HG03039 (cell line): ENCODE measurements around the gene NR2C1.

Experiments
- ATAC-seq: cut with Tn5 transposase; IDR thresholded peaks from one replicate; pipeline ENCODE4 v1.9.1; 2021; ENCODE audit warnings: mild to moderate bottlenecking, moderate library complexity; ENCODE audit not compliant: unreplicated experiment

The NR2C1 gene

GRCh38 chr12:95085612-95086011 lies 12.2 kb upstream of the NR2C1 start:
- ATAC-seq, result no peak

GRCh38 chr12:95083938-95084337 lies 10.5 kb upstream of the NR2C1 start:
- no peak for ATAC-seq

DNA sequence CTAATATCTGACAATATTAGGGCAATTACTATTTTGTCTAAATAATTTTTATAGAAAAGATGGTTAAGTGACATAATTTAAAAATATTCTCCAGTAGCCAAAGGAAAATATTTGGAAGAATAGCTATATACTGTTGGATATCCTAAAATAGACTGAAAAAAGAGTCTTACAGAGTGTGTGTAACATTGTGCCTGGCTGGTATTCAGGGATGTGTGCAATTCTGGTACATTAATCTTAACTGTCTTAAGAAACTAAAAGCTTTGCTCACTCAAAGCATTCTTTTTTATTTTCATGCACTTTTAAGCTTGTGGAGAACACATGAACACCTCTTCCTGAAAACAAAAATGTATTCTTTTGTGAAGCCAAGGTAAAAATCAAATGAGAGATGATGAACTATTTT lies 10.1 kb upstream of the NR2C1 start:
- ATAC-seq, result no peak

- no peak for ATAC-seq
Measured at GRCh38 chr12:95077341-95077740, 3.9 kb upstream of the NR2C1 start.

GRCh38 chr12:95074766-95075165 lies 1.3 kb upstream of the NR2C1 start:
- no peak for ATAC-seq

- no peak for ATAC-seq
Measured at GRCh38 chr12:95073698-95074520, 491 bp upstream of the NR2C1 start.

DNA sequence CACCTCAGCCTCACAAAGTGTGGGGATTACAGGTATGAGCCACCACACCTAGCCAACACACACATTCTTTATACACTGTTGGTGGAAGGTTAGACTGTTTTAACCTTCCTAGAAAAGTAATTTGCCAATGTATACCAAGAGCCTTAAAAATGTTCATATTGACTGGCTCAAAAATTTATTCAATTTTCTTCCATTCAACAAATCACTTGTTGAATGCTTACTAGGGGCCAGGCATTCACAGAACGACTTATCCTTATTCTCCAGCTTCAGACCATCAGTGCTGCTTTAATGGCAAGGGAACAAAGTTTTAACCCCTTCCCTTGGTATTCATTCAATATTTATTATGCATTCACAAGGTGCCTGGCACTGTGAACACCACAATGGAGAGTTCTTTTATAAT lies 3.0 kb downstream of the NR2C1 start:
- no peak for ATAC-seq

GRCh38 chr12:95066091-95066855 lies 7.1 kb downstream of the NR2C1 start:
- ATAC-seq, result no peak

DNA sequence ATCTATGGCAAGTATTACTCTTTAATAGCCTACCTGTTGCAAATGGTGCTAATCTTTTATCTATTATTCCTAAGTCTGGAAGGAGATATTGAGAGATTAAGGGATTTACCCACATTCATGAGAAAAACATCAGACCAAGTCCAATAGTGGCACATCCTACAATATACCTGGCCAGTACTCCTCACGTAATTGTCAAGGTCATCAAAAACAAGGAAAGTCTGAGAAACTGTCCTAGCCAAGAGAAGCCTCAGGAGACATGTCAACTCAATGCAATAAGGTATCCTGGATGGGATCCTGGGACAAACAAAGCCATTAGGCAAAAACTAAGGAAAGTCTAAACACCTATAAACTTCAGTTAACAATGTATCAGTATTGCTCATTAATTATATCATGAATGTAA lies 12.5 kb downstream of the NR2C1 start:
- ATAC-seq, result no peak

DNA sequence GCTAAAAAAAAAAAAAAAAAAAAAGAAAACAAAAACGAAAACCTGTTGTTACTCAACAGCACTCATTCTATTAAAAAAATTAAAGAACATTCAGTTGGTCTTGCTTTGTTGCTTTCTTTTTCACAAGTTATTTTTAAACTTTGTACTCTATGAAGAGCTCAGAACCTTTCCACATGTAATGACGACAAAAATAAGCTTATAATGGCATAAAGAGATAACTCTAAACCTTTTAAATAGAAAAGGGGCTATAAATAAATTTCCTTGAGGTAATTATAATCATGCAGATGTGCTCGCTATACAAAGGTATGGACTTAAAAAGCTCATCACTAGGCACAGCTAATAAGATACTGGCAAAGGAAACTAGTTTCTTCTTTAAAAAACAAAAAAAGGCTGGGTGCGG lies 13.4 kb downstream of the NR2C1 start:
- no peak for ATAC-seq

DNA sequence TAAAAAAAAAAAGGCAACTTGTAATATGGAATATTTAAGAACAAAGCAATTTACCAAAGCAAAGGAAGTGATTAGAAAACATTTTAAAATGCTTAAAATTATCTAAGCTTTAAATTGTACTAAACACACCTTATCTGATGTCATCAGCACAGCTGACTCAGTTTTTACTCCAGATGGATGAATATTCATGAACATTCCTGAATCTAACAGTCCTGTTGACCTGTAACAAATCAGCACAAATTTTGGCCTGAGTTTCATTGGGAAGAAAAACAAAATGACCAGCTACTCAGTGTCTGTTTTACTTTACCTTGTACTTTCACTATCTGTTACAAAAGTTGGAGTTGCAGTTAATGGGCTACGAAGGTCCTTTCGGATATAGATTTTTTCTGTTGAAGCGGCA lies 16.0 kb downstream of the NR2C1 start:
- no peak for ATAC-seq

DNA sequence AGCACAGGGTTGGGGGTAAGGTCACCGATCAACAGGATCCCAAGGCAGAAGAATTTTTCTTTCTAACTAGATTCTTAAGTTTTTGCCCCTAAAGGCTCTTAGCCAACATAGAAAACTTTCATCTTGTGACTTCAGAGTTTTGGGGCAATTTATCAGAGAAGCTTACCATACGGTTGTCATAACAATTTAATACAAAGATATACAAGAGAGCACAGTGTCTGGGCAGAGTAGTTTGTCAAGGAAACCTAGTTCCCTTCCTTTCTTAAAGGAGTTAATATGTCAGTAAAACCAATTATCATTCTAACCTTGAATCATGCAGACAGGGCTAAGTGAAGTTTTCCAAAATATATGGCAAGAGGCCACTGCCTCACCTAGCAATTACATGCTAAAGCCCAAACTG lies 18.4 kb downstream of the NR2C1 start:
- ATAC-seq, result no peak

GRCh38 chr12:95054206-95054605 lies 19.2 kb downstream of the NR2C1 start:
- ATAC-seq, result no peak

DNA sequence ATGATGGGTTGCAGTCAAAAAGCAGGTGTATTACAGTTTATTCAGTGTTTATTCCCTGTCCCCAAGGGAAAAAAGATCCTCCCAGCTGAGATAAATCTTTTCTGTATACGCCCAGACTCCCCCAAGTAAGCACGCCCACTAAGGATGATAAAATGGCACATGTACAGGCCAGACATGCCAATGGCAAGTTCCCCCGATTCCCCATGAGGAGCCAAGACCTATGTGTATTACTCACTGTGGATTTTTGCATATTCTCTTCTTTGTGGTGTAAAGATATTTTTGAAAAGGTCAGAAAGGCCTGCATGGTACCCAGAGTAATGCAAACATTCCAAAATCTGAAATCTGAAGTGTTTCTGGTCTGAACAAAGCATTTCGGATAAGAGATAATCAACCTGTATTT lies 22.2 kb downstream of the NR2C1 start:
- no peak for ATAC-seq

GRCh38 chr12:95037906-95038305 lies 35.5 kb downstream of the NR2C1 start:
- no peak for ATAC-seq

GRCh38 chr12:95034750-95035149 lies 38.7 kb downstream of the NR2C1 start:
- no peak for ATAC-seq

- no peak for ATAC-seq
Measured at GRCh38 chr12:95022477-95022876, 50.9 kb downstream of the NR2C1 start.

GRCh38 chr12:95017482-95017881 lies 55.9 kb downstream of the NR2C1 start:
- ATAC-seq, result no peak

GRCh38 chr12:95016120-95016519 lies 57.3 kb downstream of the NR2C1 start:
- ATAC-seq, result no peak

GRCh38 chr12:95014554-95014953 lies 58.9 kb downstream of the NR2C1 start:
- no peak for ATAC-seq

DNA sequence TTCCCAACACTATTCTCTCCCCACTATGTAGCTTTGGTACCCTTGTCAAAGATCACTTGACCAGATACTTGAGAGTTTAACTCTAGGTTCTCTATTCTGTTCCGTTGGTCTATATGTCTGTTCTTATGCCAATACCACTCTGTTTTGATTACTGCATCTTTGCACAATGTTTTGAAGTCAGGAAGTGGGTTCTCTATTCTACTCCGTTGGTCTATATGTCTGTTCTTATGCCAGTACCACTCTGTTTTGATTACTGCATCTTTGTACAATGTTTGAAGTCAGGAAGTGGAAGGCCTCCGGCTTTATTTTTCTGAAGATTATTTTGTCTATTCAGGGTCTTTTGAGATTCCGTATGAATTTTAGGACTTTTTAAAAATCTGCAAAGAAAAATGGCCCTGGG lies 67.2 kb downstream of the NR2C1 start:
- ATAC-seq, result no peak

- no peak for ATAC-seq
Measured at GRCh38 chr12:95004610-95005009, 68.8 kb downstream of the NR2C1 start.
